MCF 10A (cell line): ENCODE results near the gene ZNF3. TPM values are rescaled to one million over a fixed set of nuclear protein-coding genes. Genes with fewer than 3 reads are reported as not detected.
A peak's percentile ranks its signal among the peaks of the same experiment; 100 is the strongest.

Experiments
- BruUV-seq: library from RNA; stranded (reverse); fragments of 400-500 nt; replicated peaks from 2 replicates; lab custom pipeline; 2021; lab: Mats Ljungman, UMichigan
- CTCF ChIA-PET: fragments of 300-600 bp; sonication (Branson Sonifier 250); formaldehyde crosslinking; extraction: SDS; loops from one replicate; lab custom pipeline; 2021; ENCODE audit warnings: antibody characterized with exemption, inconsistent platforms; lab: Yijun Ruan, JAX
- POLR2A ChIA-PET: fragments of 300-600, 350-650 bp; sonication (Branson Sonifier 250); formaldehyde crosslinking; extraction: SDS; loops from one replicate; lab custom pipeline; 2020; ENCODE audit warnings: antibody characterized with exemption, inconsistent platforms; lab: Yijun Ruan, JAX
- DNase-seq: peaks from one replicate; pipeline ENCODE4 v3.0.0-alpha.2; 2018; ENCODE audit not compliant: unreplicated experiment
- H3K27ac Mint-ChIP-seq: one replicate; pipeline ENCODE4 v1.8.0; 2022; ENCODE audit warnings: mild to moderate bottlenecking, low read depth, mixed read lengths; ENCODE audit not compliant: unreplicated experiment
- H3K27me3 Mint-ChIP-seq: one replicate; pipeline ENCODE4 v1.8.0; 2022; ENCODE audit warnings: mixed read lengths; ENCODE audit not compliant: insufficient read depth, unreplicated experiment
- H3K36me3 Mint-ChIP-seq: one replicate; pipeline ENCODE4 v1.8.0; 2022; ENCODE audit warnings: mild to moderate bottlenecking, moderate library complexity, mixed read lengths; ENCODE audit not compliant: insufficient read depth, unreplicated experiment
- H3K4me1 Mint-ChIP-seq: one replicate; pipeline ENCODE4 v1.8.0; 2022; ENCODE audit warnings: mixed read lengths; ENCODE audit not compliant: insufficient read depth, unreplicated experiment
- H3K4me3 Mint-ChIP-seq: one replicate; pipeline ENCODE4 v1.8.0; 2022; ENCODE audit warnings: mild to moderate bottlenecking, moderate library complexity, mixed read lengths; ENCODE audit not compliant: unreplicated experiment
- H3K9me3 Mint-ChIP-seq: one replicate; pipeline ENCODE4 v1.8.0; 2022; ENCODE audit warnings: mixed read lengths; ENCODE audit not compliant: unreplicated experiment
- CTCF ChIP-seq: fragments of 200-600 bp; IDR thresholded peaks from one replicate; pipeline ENCODE4 v1.8.0; 2022; ENCODE audit warnings: antibody characterized with exemption, mild to moderate bottlenecking; ENCODE audit not compliant: unreplicated experiment
- intact Hi-C: fragments of 100-400 bp; cut with micrococcal nuclease; formaldehyde crosslinking; loops from 2 replicates; pipeline ENCODE4 v1.14.1; 2022
- total RNA-seq: library from RNA; stranded (reverse); gene quantifications from 2 replicates; pipeline ENCODE4 v1.2.3, GENCODE V29; 2022

The ZNF3 gene
- total RNA-seq, 1 experiment from 2014 or later, result 23.7 TPM

- no peak for DNase-seq
- ChIA-PET POLR2A (interaction anchor here (0.7 to 5.3 kb wide), 4 partner anchors 23 to 1022 kb away, joined by 3 to 47 read pairs (median 3); partner anchors contain the start of genes AP4M1, COPS6 and MCM7), CTCF (interaction anchor here (0.6 kb wide), 1 partner anchor 8 kb away, joined by 4 read pairs; no protein-coding TSS in a partner anchor)
- H3K4me3 Mint-ChIP-seq, result peak overlapping the region; percentile 45
- peaks cover 7% of the 10 kb centered on the region for H3K4me1 Mint-ChIP-seq
- TF ChIP-seq CTCF, result no peak
- peaks cover 5% of the 10 kb centered on the region for H3K36me3 Mint-ChIP-seq
- no peaks in the 10 kb centered on the region for H3K27me3 Mint-ChIP-seq
- no peaks in the 10 kb centered on the region for H3K9me3 Mint-ChIP-seq
- intact Hi-C loops, result loop anchor here (5.0 kb wide), 1 partner anchor 132 kb away; no protein-coding TSS in a partner anchor
- no TSS peak for BruUV-seq
- H3K27ac Mint-ChIP-seq, result no peak overlapping the region
These were observed 43.0 kb upstream of the ZNF3 start for GRCh38 chr7:100124301-100125230.

DNA sequence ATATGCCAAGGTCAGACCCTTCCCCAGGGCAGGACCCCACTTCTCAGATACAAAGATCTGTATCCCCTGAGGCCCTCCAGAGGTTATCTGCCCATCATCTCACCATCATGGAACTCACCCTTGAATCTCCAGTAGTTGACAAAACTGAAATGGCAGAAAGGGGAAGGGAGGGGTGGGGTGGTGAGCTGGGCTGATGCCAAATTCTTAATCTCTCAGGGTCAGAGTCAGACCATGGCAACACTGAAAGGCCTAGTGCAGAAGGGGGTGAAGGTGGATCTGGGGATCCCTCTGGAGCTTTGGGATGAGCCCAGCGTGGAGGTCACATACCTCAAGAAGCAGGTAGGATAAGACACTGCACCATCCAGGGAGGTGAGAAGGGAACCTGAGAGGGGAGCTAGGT lies 41.0 kb upstream of the ZNF3 start:
- Mint-ChIP-seq H3K9me3 (no peaks in the 10 kb centered on the region), H3K27me3 (no peaks in the 10 kb centered on the region), H3K36me3 (peaks cover 5% of the 10 kb centered on the region), H3K4me1 (peaks cover 7% of the 10 kb centered on the region), H3K27ac (no peak overlapping the region), H3K4me3 (no peak overlapping the region)
- no peak for TF ChIP-seq CTCF
- intact Hi-C loops, result no loop called here
- POLR2A ChIA-PET, result interaction anchor here (0.6 to 5.3 kb wide), 3 partner anchors 21 to 51 kb away, joined by 3 to 47 read pairs (median 3); partner anchors contain the start of genes AP4M1 and MCM7
- no TSS peak for BruUV-seq
- CTCF ChIA-PET, result no interaction called here
- DNase-seq, result no peak

- POLR2A ChIA-PET, result interaction anchor here (0.6 to 5.3 kb wide), 3 partner anchors 8 to 50 kb away, joined by 3 to 47 read pairs (median 3); partner anchors contain the start of genes AP4M1 and MCM7
- peaks cover 7% of the 10 kb centered on the region for H3K4me1 Mint-ChIP-seq
- H3K36me3 Mint-ChIP-seq, result peaks cover 5% of the 10 kb centered on the region
- no TSS peak for BruUV-seq
- no peak for DNase-seq
- H3K27me3 Mint-ChIP-seq, result no peaks in the 10 kb centered on the region
- TF ChIP-seq CTCF, result no peak
- CTCF ChIA-PET, result no interaction called here
- no peak overlapping the region for H3K4me3 Mint-ChIP-seq
- H3K27ac Mint-ChIP-seq, result no peak overlapping the region
- intact Hi-C loops, result no loop called here
- H3K9me3 Mint-ChIP-seq, result no peaks in the 10 kb centered on the region
These were observed 40.5 kb upstream of the ZNF3 start for GRCh38 chr7:100122067-100122466.

- H3K36me3 Mint-ChIP-seq, result peaks cover 11% of the 10 kb centered on the region
- peak overlapping the region; percentile 98 for H3K4me3 Mint-ChIP-seq
- no peak for TF ChIP-seq CTCF
- DNase-seq, result no peak
- ChIA-PET CTCF (interaction anchor here (0.7 kb wide), 1 partner anchor 23 kb away, joined by 3 read pairs; no protein-coding TSS in a partner anchor), POLR2A (interaction anchor here (0.5 to 2.5 kb wide), 6 partner anchors 20 to 562 kb away, joined by 3 to 18 read pairs (median 5); partner anchors contain the start of genes AP4M1, COPS6, LAMTOR4 and MCM7)
- no TSS peak for BruUV-seq
- H3K4me1 Mint-ChIP-seq, result peaks cover 7% of the 10 kb centered on the region
- peak overlapping the region; percentile 9 for H3K27ac Mint-ChIP-seq
- H3K9me3 Mint-ChIP-seq, result no peaks in the 10 kb centered on the region
- intact Hi-C loops, result no loop called here
- no peaks in the 10 kb centered on the region for H3K27me3 Mint-ChIP-seq
These were observed 39.2 kb upstream of the ZNF3 start for GRCh38 chr7:100120733-100121036.
